Measurements from ENCODE around the gene STPG1.

STPG1 gene

GRCh38 chr1:24355466-24355865 is 58.1 kb downstream of the STPG1 start:
- no peaks in the 10 kb centered on the region for H3K27me3 ChIP-seq (ENCODE audit: control insufficient read depth in 1 of 2, insufficient read depth in 2 of 2, low read length in 2 of 2)
- no peak overlapping the region for H3K27ac ChIP-seq (ENCODE audit: low read length)
- no peak overlapping the region for H3K4me3 ChIP-seq (ENCODE audit: low read length in 2 of 2)
- H3K9ac ChIP-seq (ENCODE audit: low read length in 2 of 2) = no peak overlapping the region
- H3K4me1 ChIP-seq (ENCODE audit: control insufficient read depth, insufficient read depth, low read length) = no peaks in the 10 kb centered on the region
- H3K9me3 ChIP-seq (ENCODE audit: control insufficient read depth in 2 of 2, low read length in 2 of 2) = no peaks in the 10 kb centered on the region
- peaks cover 3 to 9% of the 10 kb centered on the region in 2 donors for H3K36me3 ChIP-seq (ENCODE audit: control insufficient read depth in 2 of 2, insufficient read depth in 2 of 2, low read length in 2 of 2)

DNA sequence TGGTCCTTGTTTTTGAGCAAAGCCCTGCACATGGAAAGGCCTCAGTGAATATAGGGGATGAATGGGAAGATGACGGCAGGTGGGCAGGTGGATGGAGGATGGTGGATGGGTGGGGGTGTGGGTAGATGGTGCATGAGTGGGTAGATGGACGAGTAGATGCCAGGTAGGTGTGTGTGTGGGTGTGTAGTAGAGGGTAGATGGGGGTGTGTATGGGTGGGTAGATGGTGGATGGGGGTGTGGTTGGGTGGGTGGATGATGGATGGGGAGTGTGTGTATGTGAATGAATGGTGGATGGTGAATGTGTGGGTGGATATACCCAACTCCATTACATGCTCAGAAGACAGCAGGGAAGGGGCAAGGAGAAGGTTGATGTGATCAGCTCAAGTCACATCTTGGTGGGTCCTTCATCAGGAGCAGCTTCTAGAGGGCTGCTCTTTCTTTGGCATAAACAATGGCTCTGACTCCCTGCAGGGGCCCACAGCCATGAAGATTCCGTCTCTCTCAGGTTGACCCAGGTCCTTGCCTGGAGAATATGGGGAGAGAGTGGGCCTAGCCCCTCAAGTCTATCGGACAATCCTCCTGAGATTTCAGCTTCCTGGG is 60.2 kb downstream of the STPG1 start:
- Histone ChIP-seq H3K27me3 (ENCODE audit: control insufficient read depth in 1 of 2, insufficient read depth in 2 of 2, low read length in 2 of 2) (no peaks in the 10 kb centered on the region), H3K27ac (ENCODE audit: low read length) (no peak overlapping the region), H3K36me3 (ENCODE audit: control insufficient read depth in 2 of 2, insufficient read depth in 2 of 2, low read length in 2 of 2) (peaks cover 0 to 6% of the 10 kb centered on the region in 2 donors), H3K9me3 (ENCODE audit: control insufficient read depth in 2 of 2, low read length in 2 of 2) (no peaks in the 10 kb centered on the region), H3K4me3 (ENCODE audit: low read length in 2 of 2) (no peak overlapping the region), H3K4me1 (ENCODE audit: control insufficient read depth, insufficient read depth, low read length) (no peaks in the 10 kb centered on the region), H3K9ac (ENCODE audit: low read length in 2 of 2) (no peak overlapping the region)

GRCh38 chr1:24351918-24352627 is 61.5 kb downstream of the STPG1 start:
- no peaks in the 10 kb centered on the region for H3K9me3 ChIP-seq (ENCODE audit: control insufficient read depth in 2 of 2, low read length in 2 of 2)
- no peaks in the 10 kb centered on the region for H3K27me3 ChIP-seq (ENCODE audit: control insufficient read depth in 1 of 2, insufficient read depth in 2 of 2, low read length in 2 of 2)
- no peak overlapping the region for H3K4me3 ChIP-seq (ENCODE audit: low read length in 2 of 2)
- H3K4me1 ChIP-seq (ENCODE audit: control insufficient read depth, insufficient read depth, low read length) = no peaks in the 10 kb centered on the region
- no peak overlapping the region for H3K9ac ChIP-seq (ENCODE audit: low read length in 2 of 2)
- H3K27ac ChIP-seq (ENCODE audit: low read length) = no peak overlapping the region
- H3K36me3 ChIP-seq (ENCODE audit: control insufficient read depth in 2 of 2, insufficient read depth in 2 of 2, low read length in 2 of 2) = peaks cover 0 to 1% of the 10 kb centered on the region in 2 donors

DNA sequence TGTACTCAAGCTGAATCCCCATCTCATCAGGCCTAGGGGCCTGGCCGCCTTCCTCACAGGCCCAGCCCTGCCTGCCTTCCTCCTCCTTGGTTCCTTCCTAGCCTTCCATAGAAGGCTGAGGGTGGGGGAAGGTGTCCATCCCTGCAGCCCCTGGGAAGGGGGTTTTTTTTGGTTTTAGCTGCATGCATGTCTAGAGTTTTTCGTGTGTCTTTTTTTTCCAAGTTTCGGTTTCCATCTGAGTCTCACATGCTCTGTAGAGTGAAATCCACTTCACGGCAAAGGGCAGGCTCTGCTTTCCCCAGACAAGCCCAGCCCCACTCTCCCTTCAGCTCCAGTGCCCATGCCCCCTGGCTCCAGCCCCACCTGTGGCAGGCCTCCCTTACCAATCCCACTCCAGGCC is 62.3 kb downstream of the STPG1 start:
- H3K36me3 ChIP-seq (ENCODE audit: control insufficient read depth in 2 of 2, insufficient read depth in 2 of 2, low read length in 2 of 2) = no peaks in the 10 kb centered on the region

GRCh38 chr1:24349891-24350290 is 63.7 kb downstream of the STPG1 start:
- Histone ChIP-seq H3K4me1 (ENCODE audit: control insufficient read depth, insufficient read depth, low read length) (no peaks in the 10 kb centered on the region), H3K36me3 (ENCODE audit: control insufficient read depth in 2 of 2, insufficient read depth in 2 of 2, low read length in 2 of 2) (no peaks in the 10 kb centered on the region), H3K9ac (ENCODE audit: low read length in 2 of 2) (no peak overlapping the region), H3K27me3 (ENCODE audit: control insufficient read depth in 1 of 2, insufficient read depth in 2 of 2, low read length in 2 of 2) (peaks cover 0 to 3% of the 10 kb centered on the region in 2 donors), H3K4me3 (ENCODE audit: low read length in 2 of 2) (no peak overlapping the region), H3K27ac (ENCODE audit: low read length) (no peak overlapping the region), H3K9me3 (ENCODE audit: control insufficient read depth in 2 of 2, low read length in 2 of 2) (no peaks in the 10 kb centered on the region)

More for the DNA sequence above, 62.3 kb downstream of the STPG1 start:
- H3K9ac ChIP-seq (ENCODE audit: low read length in 2 of 2) = no peak overlapping the region
- no peaks in the 10 kb centered on the region for H3K4me1 ChIP-seq (ENCODE audit: control insufficient read depth, insufficient read depth, low read length)
- H3K9me3 ChIP-seq (ENCODE audit: control insufficient read depth in 2 of 2, low read length in 2 of 2) = no peaks in the 10 kb centered on the region
- no peak overlapping the region for H3K4me3 ChIP-seq (ENCODE audit: low read length in 2 of 2)
- no peak overlapping the region for H3K27ac ChIP-seq (ENCODE audit: low read length)
- no peaks in the 10 kb centered on the region for H3K27me3 ChIP-seq (ENCODE audit: control insufficient read depth in 1 of 2, insufficient read depth in 2 of 2, low read length in 2 of 2)

GRCh38 chr1:24348196-24348595 is 65.4 kb downstream of the STPG1 start:
- H3K27ac ChIP-seq (ENCODE audit: low read length) = no peak overlapping the region
- no peaks in the 10 kb centered on the region for H3K4me1 ChIP-seq (ENCODE audit: control insufficient read depth, insufficient read depth, low read length)
- H3K36me3 ChIP-seq (ENCODE audit: control insufficient read depth in 2 of 2, insufficient read depth in 2 of 2, low read length in 2 of 2) = no peaks in the 10 kb centered on the region
- no peak overlapping the region for H3K4me3 ChIP-seq (ENCODE audit: low read length in 2 of 2)
- no peak overlapping the region for H3K9ac ChIP-seq (ENCODE audit: low read length in 2 of 2)
- H3K27me3 ChIP-seq (ENCODE audit: control insufficient read depth in 1 of 2, insufficient read depth in 2 of 2, low read length in 2 of 2) = peaks cover 0 to 3% of the 10 kb centered on the region in 2 donors
- no peaks in the 10 kb centered on the region for H3K9me3 ChIP-seq (ENCODE audit: control insufficient read depth in 2 of 2, low read length in 2 of 2)

DNA sequence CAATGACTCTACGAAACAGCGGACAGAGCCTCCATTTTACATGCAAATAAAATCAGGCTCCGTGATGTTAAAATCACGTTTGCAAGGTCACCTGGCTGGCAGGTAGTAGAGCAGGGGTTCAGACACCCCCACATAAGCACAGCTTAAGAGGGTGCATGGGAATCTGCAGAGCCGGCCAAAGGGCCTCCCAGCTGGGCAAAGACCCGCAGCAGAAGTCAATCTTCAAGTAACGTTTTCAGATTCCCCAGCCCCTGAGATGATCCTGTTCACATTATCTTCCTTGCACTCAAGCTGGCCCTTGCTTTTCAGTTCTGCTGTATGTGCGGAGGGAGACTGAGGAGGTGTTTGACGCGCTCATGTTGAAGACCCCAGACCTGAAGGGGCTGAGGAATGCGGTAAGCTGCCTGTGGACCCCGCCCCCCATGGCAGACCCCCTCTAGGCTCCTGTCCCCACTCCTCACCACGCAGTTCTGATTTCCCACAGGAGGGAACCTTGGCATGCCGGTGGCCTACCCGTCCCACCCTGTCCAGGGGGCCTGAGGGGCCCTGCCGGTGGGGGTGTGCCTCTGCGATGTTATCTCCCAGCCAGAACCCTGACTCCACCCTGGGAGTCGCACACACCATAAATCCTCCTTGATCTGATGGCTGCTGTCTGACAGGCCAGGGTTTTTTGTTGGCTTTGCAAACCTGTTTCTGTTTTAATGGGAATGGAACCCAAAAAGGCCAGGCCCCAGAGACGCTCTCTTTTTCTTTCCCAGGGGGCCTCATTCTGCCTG is 66.2 kb downstream of the STPG1 start:
- Histone ChIP-seq H3K9ac (ENCODE audit: low read length in 2 of 2) (no peak overlapping the region), H3K9me3 (ENCODE audit: control insufficient read depth in 2 of 2, low read length in 2 of 2) (no peaks in the 10 kb centered on the region), H3K4me1 (ENCODE audit: control insufficient read depth, insufficient read depth, low read length) (no peaks in the 10 kb centered on the region), H3K27ac (ENCODE audit: low read length) (no peak overlapping the region), H3K4me3 (ENCODE audit: low read length in 2 of 2) (no peak overlapping the region), H3K27me3 (ENCODE audit: control insufficient read depth in 1 of 2, insufficient read depth in 2 of 2, low read length in 2 of 2) (peaks cover 0 to 3% of the 10 kb centered on the region in 2 donors), H3K36me3 (ENCODE audit: control insufficient read depth in 2 of 2, insufficient read depth in 2 of 2, low read length in 2 of 2) (no peaks in the 10 kb centered on the region)

- Histone ChIP-seq H3K9ac (ENCODE audit: low read length in 2 of 2) (no peak overlapping the region), H3K9me3 (ENCODE audit: control insufficient read depth in 2 of 2, low read length in 2 of 2) (no peaks in the 10 kb centered on the region), H3K36me3 (ENCODE audit: control insufficient read depth in 2 of 2, insufficient read depth in 2 of 2, low read length in 2 of 2) (no peaks in the 10 kb centered on the region), H3K4me3 (ENCODE audit: low read length in 2 of 2) (no peak overlapping the region), H3K4me1 (ENCODE audit: control insufficient read depth, insufficient read depth, low read length) (no peaks in the 10 kb centered on the region), H3K27ac (ENCODE audit: low read length) (no peak overlapping the region), H3K27me3 (ENCODE audit: control insufficient read depth in 1 of 2, insufficient read depth in 2 of 2, low read length in 2 of 2) (peaks cover 0 to 3% of the 10 kb centered on the region in 2 donors)
Measured at GRCh38 chr1:24345334-24345733, 68.2 kb downstream of the STPG1 start.

DNA sequence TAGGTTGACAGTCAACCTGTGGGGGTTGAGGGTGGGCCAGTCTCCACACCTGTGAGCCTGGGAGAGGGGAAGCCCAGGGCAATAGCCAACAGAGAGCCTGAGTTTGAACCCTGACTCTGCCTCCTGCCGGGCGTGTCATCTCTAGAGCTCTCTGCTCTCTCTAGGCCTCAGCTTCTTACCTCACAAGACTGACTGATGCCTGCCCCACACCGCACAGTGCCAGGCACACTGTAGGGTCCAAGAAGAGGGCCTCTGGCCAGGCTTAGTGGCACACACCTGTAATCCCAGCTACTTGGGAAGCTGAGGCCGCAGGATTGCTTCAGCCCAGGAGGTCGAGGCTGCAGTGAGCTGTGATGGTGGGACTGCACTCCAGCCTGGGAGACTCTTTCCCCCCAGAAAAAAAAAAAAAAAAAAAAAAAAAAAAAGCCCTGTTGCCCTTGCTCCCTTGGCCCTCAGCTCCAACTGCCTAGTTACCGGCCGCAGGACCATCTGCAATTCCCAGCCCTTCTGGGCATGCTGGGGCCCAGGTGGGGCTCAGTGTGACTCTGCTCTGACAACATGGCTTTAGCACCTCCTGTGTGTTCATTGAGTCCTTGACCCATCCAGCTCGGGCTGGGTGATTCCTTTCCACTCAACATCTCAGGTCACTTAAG is 69.4 kb downstream of the STPG1 start:
- Histone ChIP-seq H3K9ac (ENCODE audit: low read length in 2 of 2) (no peak overlapping the region), H3K36me3 (ENCODE audit: control insufficient read depth in 2 of 2, insufficient read depth in 2 of 2, low read length in 2 of 2) (no peaks in the 10 kb centered on the region), H3K27ac (ENCODE audit: low read length) (no peak overlapping the region), H3K4me1 (ENCODE audit: control insufficient read depth, insufficient read depth, low read length) (no peaks in the 10 kb centered on the region), H3K27me3 (ENCODE audit: control insufficient read depth in 1 of 2, insufficient read depth in 2 of 2, low read length in 2 of 2) (peaks cover 0 to 3% of the 10 kb centered on the region in 2 donors), H3K9me3 (ENCODE audit: control insufficient read depth in 2 of 2, low read length in 2 of 2) (no peaks in the 10 kb centered on the region), H3K4me3 (ENCODE audit: low read length in 2 of 2) (no peak overlapping the region)

DNA sequence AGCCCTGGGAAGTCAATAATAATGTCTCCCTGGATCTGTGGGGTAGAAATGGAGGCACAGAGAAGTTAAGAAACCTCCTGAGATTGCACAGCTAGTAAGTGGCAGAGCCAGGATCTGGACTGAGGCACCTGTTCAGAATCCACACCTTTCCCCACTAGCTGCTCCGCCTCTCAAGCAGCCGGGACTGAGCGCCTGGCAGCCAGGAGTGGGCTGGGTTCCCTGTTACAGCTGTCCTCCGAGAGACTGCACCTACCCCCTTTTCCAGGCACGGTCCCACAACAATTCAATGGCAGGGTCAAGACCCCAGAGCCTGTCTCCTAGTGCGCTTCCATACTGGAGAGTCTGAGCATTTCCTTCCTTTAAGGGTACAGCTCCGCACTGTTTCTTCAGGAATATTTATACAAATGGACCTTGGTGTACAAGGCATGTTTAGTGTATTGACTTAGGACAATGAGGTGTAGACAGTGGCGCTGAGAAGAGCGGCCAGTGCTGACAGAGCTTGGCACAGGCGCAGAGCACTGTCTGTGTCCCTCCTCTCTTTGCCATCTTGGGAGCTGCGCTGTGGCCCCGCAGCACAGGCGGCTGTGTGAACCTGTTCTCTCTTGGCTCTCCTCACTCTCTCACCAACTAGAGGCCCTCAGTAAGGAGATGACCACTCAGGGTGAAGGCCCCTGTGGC is 70.0 kb downstream of the STPG1 start:
- Histone ChIP-seq H3K4me1 (ENCODE audit: control insufficient read depth, insufficient read depth, low read length) (no peaks in the 10 kb centered on the region), H3K9ac (ENCODE audit: low read length in 2 of 2) (no peak overlapping the region), H3K27me3 (ENCODE audit: control insufficient read depth in 1 of 2, insufficient read depth in 2 of 2, low read length in 2 of 2) (peaks cover 0 to 3% of the 10 kb centered on the region in 2 donors), H3K36me3 (ENCODE audit: control insufficient read depth in 2 of 2, insufficient read depth in 2 of 2, low read length in 2 of 2) (no peaks in the 10 kb centered on the region), H3K4me3 (ENCODE audit: low read length in 2 of 2) (no peak overlapping the region), H3K9me3 (ENCODE audit: control insufficient read depth in 2 of 2, low read length in 2 of 2) (no peaks in the 10 kb centered on the region), H3K27ac (ENCODE audit: low read length) (no peak overlapping the region)

All from stomach smooth muscle (tissue), 2 donors.